ENCODE results near the gene RADIL. TPM values are rescaled to one million over a fixed set of nuclear protein-coding genes. Genes with fewer than 3 reads are reported as not detected.

The RADIL gene
- total RNA-seq, 1 experiment from 2014 or later: not detected

GRCh38 chr7:4809666-4810065 is 73.8 kb downstream of the RADIL start:
- Mint-ChIP-seq H3K9me3 (ENCODE audit: unreplicated experiment) (peaks cover 13% of the 10 kb centered on the region), H3K4me1 (ENCODE audit: low read depth, unreplicated experiment) (no peaks in the 10 kb centered on the region), H3K27me3 (ENCODE audit: insufficient read depth, unreplicated experiment) (peaks cover 20% of the 10 kb centered on the region), H3K27ac (ENCODE audit: unreplicated experiment) (no peak overlapping the region), H3K4me3 (ENCODE audit: unreplicated experiment) (no peak overlapping the region), H3K36me3 (ENCODE audit: insufficient read depth, unreplicated experiment) (no peaks in the 10 kb centered on the region)
- ChIA-PET POLR2A (interaction anchor here (0.6 kb wide), 1 partner anchor 430 kb away, joined by 6 read pairs; no protein-coding TSS in a partner anchor), CTCF (no interaction called here)
- no peaks in the 10 kb centered on the region; the same call in 1 of the 2 replicates for H3K27me3 ChIP-seq (replicated peaks; ENCODE audit: control insufficient read depth, insufficient read depth, low read length)
- no peaks in the 10 kb centered on the region for H3K36me3 ChIP-seq (ENCODE audit: control insufficient read depth, insufficient read depth, low read length)
- intact Hi-C loops (cut with micrococcal nuclease; ENCODE audit: unreplicated experiment): no loop called here
- no peaks in the 10 kb centered on the region for H3K4me1 ChIP-seq
- no peak overlapping the region for H3K4me3 ChIP-seq (ENCODE audit: low read depth, low read length)
- BruUV-seq (replicated peaks): no TSS peak
- H3K9me3 ChIP-seq: no peaks in the 10 kb centered on the region
- TF ChIP-seq, protein P1, sequence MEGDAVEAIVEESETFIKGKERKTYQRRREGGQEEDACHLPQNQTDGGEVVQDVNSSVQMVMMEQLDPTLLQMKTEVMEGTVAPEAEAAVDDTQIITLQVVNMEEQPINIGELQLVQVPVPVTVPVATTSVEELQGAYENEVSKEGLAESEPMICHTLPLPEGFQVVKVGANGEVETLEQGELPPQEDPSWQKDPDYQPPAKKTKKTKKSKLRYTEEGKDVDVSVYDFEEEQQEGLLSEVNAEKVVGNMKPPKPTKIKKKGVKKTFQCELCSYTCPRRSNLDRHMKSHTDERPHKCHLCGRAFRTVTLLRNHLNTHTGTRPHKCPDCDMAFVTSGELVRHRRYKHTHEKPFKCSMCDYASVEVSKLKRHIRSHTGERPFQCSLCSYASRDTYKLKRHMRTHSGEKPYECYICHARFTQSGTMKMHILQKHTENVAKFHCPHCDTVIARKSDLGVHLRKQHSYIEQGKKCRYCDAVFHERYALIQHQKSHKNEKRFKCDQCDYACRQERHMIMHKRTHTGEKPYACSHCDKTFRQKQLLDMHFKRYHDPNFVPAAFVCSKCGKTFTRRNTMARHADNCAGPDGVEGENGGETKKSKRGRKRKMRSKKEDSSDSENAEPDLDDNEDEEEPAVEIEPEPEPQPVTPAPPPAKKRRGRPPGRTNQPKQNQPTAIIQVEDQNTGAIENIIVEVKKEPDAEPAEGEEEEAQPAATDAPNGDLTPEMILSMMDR (IDR thresholded peaks at IDR 0.05; ENCODE audit: insufficient read depth in 1 of 2, low read depth in 1 of 2, low read length in 1 of 2, severe bottlenecking in 1 of 2, unreplicated experiment in 1 of 2): no peak
- DNase-seq: no peak

- no peak overlapping the region for H3K27ac Mint-ChIP-seq (ENCODE audit: unreplicated experiment)
Measured at GRCh38 chr7:4809091-4809591, 74.4 kb downstream of the RADIL start.

DNA sequence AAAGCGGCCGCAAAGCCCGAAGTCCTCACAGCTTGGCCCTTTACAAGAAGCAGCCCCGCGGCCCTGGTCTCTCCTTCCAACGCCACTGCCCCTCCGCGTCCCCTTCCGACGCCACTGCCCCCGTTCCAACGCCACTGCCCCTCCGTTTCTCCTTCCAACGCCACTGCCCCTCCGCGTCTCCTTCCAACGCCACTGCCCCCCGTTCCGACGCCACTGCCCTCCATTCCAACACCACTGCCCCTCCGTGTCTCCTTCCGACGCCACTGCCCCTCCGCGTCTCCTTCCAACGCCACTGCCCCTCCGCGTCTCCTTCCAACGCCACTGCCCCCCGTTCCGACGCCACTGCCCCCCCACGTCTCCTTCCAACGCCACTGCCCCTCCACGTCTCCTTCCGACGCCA is 75.0 kb downstream of the RADIL start:
- H3K36me3 ChIP-seq (ENCODE audit: control insufficient read depth, insufficient read depth, low read length): no peaks in the 10 kb centered on the region
- Mint-ChIP-seq H3K4me3 (ENCODE audit: unreplicated experiment) (no peak overlapping the region), H3K9me3 (ENCODE audit: unreplicated experiment) (peaks cover 13% of the 10 kb centered on the region), H3K27me3 (ENCODE audit: insufficient read depth, unreplicated experiment) (peaks cover 18% of the 10 kb centered on the region), H3K36me3 (ENCODE audit: insufficient read depth, unreplicated experiment) (no peaks in the 10 kb centered on the region), H3K27ac (ENCODE audit: unreplicated experiment) (no peak overlapping the region), H3K4me1 (ENCODE audit: low read depth, unreplicated experiment) (no peaks in the 10 kb centered on the region)
- BruUV-seq (replicated peaks): no TSS peak
- TF ChIP-seq, protein P1 (IDR thresholded peaks at IDR 0.05; ENCODE audit: insufficient read depth in 1 of 2, low read depth in 1 of 2, low read length in 1 of 2, severe bottlenecking in 1 of 2, unreplicated experiment in 1 of 2): no peak
- DNase-seq: no peak
- intact Hi-C loops (cut with micrococcal nuclease; ENCODE audit: unreplicated experiment): no loop called here
- no peaks in the 10 kb centered on the region for H3K4me1 ChIP-seq
- ChIA-PET CTCF (no interaction called here), POLR2A (interaction anchor here (0.6 to 0.7 kb wide), 2 partner anchors 12 to 69 kb away, joined by 4 to 7 read pairs; no protein-coding TSS in a partner anchor)
- H3K9me3 ChIP-seq: no peaks in the 10 kb centered on the region
- H3K27me3 ChIP-seq (replicated peaks; ENCODE audit: control insufficient read depth, insufficient read depth, low read length): no peaks in the 10 kb centered on the region; the same call in 1 of the 2 replicates
- no peak overlapping the region for H3K4me3 ChIP-seq (ENCODE audit: low read depth, low read length)

More at GRCh38 chr7:4809091-4809591, 74.4 kb downstream of the RADIL start:
- TF ChIP-seq, protein P1 (IDR thresholded peaks at IDR 0.05; ENCODE audit: insufficient read depth in 1 of 2, low read depth in 1 of 2, low read length in 1 of 2, severe bottlenecking in 1 of 2, unreplicated experiment in 1 of 2): no peak
- H3K4me3 Mint-ChIP-seq (ENCODE audit: unreplicated experiment): no peak overlapping the region
- H3K36me3 Mint-ChIP-seq (ENCODE audit: insufficient read depth, unreplicated experiment): no peaks in the 10 kb centered on the region
- Histone ChIP-seq H3K4me1 (no peaks in the 10 kb centered on the region), H3K9me3 (no peaks in the 10 kb centered on the region), H3K4me3 (ENCODE audit: low read depth, low read length) (no peak overlapping the region), H3K36me3 (ENCODE audit: control insufficient read depth, insufficient read depth, low read length) (no peaks in the 10 kb centered on the region), H3K27me3 (replicated peaks; ENCODE audit: control insufficient read depth, insufficient read depth, low read length) (no peaks in the 10 kb centered on the region; the same call in 1 of the 2 replicates)
- intact Hi-C loops (cut with micrococcal nuclease; ENCODE audit: unreplicated experiment): no loop called here
- DNase-seq: no peak
- ChIA-PET CTCF (no interaction called here), POLR2A (interaction anchor here (0.6 kb wide), 1 partner anchor 430 kb away, joined by 6 read pairs; no protein-coding TSS in a partner anchor)
- H3K4me1 Mint-ChIP-seq (ENCODE audit: low read depth, unreplicated experiment): no peaks in the 10 kb centered on the region
- peaks cover 13% of the 10 kb centered on the region for H3K9me3 Mint-ChIP-seq (ENCODE audit: unreplicated experiment)
- H3K27me3 Mint-ChIP-seq (ENCODE audit: insufficient read depth, unreplicated experiment): peaks cover 20% of the 10 kb centered on the region
- BruUV-seq (replicated peaks): no TSS peak

Measured in Caco-2 (cell line).